ENCODE measurements around the gene KHSRP.

GRCh38 chr19:6373096-6373812, 51.4 kb downstream of the KHSRP start:
- TF ChIP-seq POLR2A (IDR thresholded peaks at IDR 0.05; ENCODE audit: low read length): no peak
- no peak for TF ChIP-seq GATA1 (IDR thresholded peaks at IDR 0.05; ENCODE audit: low read depth, low read length)

Data from erythroblast (primary cell).